ENCODE results near the gene INSYN2A. TPM values are rescaled to one million over a fixed set of nuclear protein-coding genes. Genes with fewer than 3 reads are reported as not detected.

INSYN2A gene
- polyA plus RNA-seq, 2 of the 4 experiments (the other 2 are of a cell fraction) = 0.25 to 0.54 TPM

- no peak for FAIRE-seq
- ATAC-seq = no peak
- WGBS (ENCODE audit: missing lambda C conversion rate) = 58% methylated on average over 3 of the region's 3 CpGs
- H3K27ac ChIP-seq = no peak overlapping the region
- TF ChIP-seq FOSB (CRISPR knock-in tag; IDR thresholded peaks at IDR 0.05) (no peak), KDM5A (IDR thresholded peaks at IDR 0.05) (no peak), HOXB5 (CRISPR knock-in tag; IDR thresholded peaks at IDR 0.05) (no peak), ZSCAN20 (CRISPR knock-in tag; IDR thresholded peaks at IDR 0.05) (no peak), HOXA7 (CRISPR knock-in tag; IDR thresholded peaks at IDR 0.05) (no peak), CBX8 (IDR thresholded peaks at IDR 0.05) (no peak), BHLHE40 (IDR thresholded peaks at IDR 0.05; ENCODE audit: low read depth, low read length) (no peak), EHF (CRISPR knock-in tag; IDR thresholded peaks at IDR 0.05) (no peak), FOSL2 (IDR thresholded peaks at IDR 0.05) (no peak), FOSL2 (CRISPR knock-in tag; IDR thresholded peaks at IDR 0.05) (no peak), CHD4 (IDR thresholded peaks at IDR 0.05; ENCODE audit: borderline replicate concordance) (no peak), FOXS1 (CRISPR knock-in tag; IDR thresholded peaks at IDR 0.05) (no peak), RARB (CRISPR knock-in tag; IDR thresholded peaks at IDR 0.05) (no peak), PBX3 (IDR thresholded peaks at IDR 0.05) (no peak)
- TF ChIP-seq, protein P1, sequence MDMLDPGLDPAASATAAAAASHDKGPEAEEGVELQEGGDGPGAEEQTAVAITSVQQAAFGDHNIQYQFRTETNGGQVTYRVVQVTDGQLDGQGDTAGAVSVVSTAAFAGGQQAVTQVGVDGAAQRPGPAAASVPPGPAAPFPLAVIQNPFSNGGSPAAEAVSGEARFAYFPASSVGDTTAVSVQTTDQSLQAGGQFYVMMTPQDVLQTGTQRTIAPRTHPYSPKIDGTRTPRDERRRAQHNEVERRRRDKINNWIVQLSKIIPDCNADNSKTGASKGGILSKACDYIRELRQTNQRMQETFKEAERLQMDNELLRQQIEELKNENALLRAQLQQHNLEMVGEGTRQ (IDR thresholded peaks at IDR 0.05) = no peak
- TF ChIP-seq, protein P2, sequence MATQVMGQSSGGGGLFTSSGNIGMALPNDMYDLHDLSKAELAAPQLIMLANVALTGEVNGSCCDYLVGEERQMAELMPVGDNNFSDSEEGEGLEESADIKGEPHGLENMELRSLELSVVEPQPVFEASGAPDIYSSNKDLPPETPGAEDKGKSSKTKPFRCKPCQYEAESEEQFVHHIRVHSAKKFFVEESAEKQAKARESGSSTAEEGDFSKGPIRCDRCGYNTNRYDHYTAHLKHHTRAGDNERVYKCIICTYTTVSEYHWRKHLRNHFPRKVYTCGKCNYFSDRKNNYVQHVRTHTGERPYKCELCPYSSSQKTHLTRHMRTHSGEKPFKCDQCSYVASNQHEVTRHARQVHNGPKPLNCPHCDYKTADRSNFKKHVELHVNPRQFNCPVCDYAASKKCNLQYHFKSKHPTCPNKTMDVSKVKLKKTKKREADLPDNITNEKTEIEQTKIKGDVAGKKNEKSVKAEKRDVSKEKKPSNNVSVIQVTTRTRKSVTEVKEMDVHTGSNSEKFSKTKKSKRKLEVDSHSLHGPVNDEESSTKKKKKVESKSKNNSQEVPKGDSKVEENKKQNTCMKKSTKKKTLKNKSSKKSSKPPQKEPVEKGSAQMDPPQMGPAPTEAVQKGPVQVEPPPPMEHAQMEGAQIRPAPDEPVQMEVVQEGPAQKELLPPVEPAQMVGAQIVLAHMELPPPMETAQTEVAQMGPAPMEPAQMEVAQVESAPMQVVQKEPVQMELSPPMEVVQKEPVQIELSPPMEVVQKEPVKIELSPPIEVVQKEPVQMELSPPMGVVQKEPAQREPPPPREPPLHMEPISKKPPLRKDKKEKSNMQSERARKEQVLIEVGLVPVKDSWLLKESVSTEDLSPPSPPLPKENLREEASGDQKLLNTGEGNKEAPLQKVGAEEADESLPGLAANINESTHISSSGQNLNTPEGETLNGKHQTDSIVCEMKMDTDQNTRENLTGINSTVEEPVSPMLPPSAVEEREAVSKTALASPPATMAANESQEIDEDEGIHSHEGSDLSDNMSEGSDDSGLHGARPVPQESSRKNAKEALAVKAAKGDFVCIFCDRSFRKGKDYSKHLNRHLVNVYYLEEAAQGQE (IDR thresholded peaks at IDR 0.05) = no peak
- no peak overlapping the region for H3K4me3 ChIP-seq
- no peaks in the 10 kb centered on the region for H3K9me3 ChIP-seq
- CTCF ChIA-PET = interaction anchor here (1.0 to 1.6 kb wide), 5 partner anchors 11 to 96 kb away, joined by 3 to 4 read pairs (median 3); no protein-coding TSS in a partner anchor
- no peak overlapping the region for H3K4me2 ChIP-seq
- no peaks in the 10 kb centered on the region for H3K4me1 ChIP-seq
- no peak for DNase-seq (ENCODE audit: low read depth in 1 of 2, low spot score in 1 of 2)
- POLR2A ChIA-PET = no interaction called here
These were observed 46.5 kb upstream of the INSYN2A start for GRCh38 chr10:127242914-127243313.

GRCh38 chr10:127236266-127236665 lies 39.9 kb upstream of the INSYN2A start:
- no peak overlapping the region for H3K27ac ChIP-seq
- WGBS (ENCODE audit: missing lambda C conversion rate) = 64% methylated on average over 3 of the region's 3 CpGs
- no peak for DNase-seq (ENCODE audit: low read depth in 1 of 2, low spot score in 1 of 2)
- FAIRE-seq = no peak
- TF ChIP-seq JUNB (IDR thresholded peaks at IDR 0.05) (no peak), RFX5 (IDR thresholded peaks at IDR 0.05) (no peak), MAZ (IDR thresholded peaks at IDR 0.05; ENCODE audit: borderline replicate concordance, low read depth, low read length) (no peak), RCOR1 (IDR thresholded peaks at IDR 0.05; ENCODE audit: low read depth, low read length) (no peak), EP300 (IDR thresholded peaks at IDR 0.05) (no peak), RNF2 (IDR thresholded peaks at IDR 0.05; ENCODE audit: borderline replicate concordance, low read depth) (no peak)
- H3K4me3 ChIP-seq = no peak overlapping the region
- no peak for ATAC-seq
- H3K9me3 ChIP-seq = no peaks in the 10 kb centered on the region
- ChIA-PET POLR2A (no interaction called here), CTCF (no interaction called here)
- no peak overlapping the region for H3K4me2 ChIP-seq
- no peaks in the 10 kb centered on the region for H3K4me1 ChIP-seq

Data from A549 (cell line).